Lower leg skin (tissue), 4 donors: ENCODE results near the gene AKT1S1. TPM values are rescaled to one million over a fixed set of nuclear protein-coding genes. Genes with fewer than 3 reads are reported as not detected.
"Not testable (repeated sequence)": the region's sequence is repeated elsewhere in the genome, so short reads cannot be mapped to it uniquely, and the experiment has no call there.

Source experiments
- DNase-seq, 2 donors: peaks; one replicate each; pipeline ENCODE4 v3.0.0-alpha.2; 2019; ENCODE audit warnings: low spot score in 2 of 2
- H3K4me3 ChIP-seq: fragments of 200-600 bp; sonication (generic); 2 replicates; pipeline ENCODE4 v1.5.1; 2017; ENCODE audit warnings: mild to moderate bottlenecking, low read depth; ENCODE audit not compliant: poor library complexity, severe bottlenecking
- CTCF ChIP-seq, 3 donors: fragments of 450-650 bp; IDR thresholded peaks; one replicate each; pipeline ENCODE4 v1.5.1; 2016; ENCODE audit warnings: antibody characterized with exemption in 3 of 3, mild to moderate bottlenecking in 3 of 3, moderate library complexity in 2 of 3
- POLR2A ChIP-seq, 2 donors: fragments of 450-650 bp; IDR thresholded peaks; one replicate each; pipeline ENCODE4 v1.6.1; 2016 to 2017; ENCODE audit warnings: antibody characterized with exemption in 2 of 2, mild to moderate bottlenecking in 1 of 2, moderate library complexity in 1 of 2
- WGBS, 2 donors: methylation state at CpG; one replicate each; pipeline ENCODE4 v1.1.5; 2018; 5-methylcytosine and 5-hydroxymethylcytosine counted together
- intact Hi-C: fragments of 100-400 bp; cut with DNase I; formaldehyde crosslinking; loops from one replicate; pipeline ENCODE4 v1.15.0; 2023; ENCODE audit warnings: low total_unique reads
- microRNA-seq, 2 donors: library from miRNA; unstranded; fragments of <30 nt; microRNA quantifications; one replicate each; pipeline ENCODE4, GENCODE V29; 2016; ENCODE audit warnings: borderline replicate concordance in 2 of 2, borderline number of aligned reads in 1 of 2
- total RNA-seq, 4 donors: library from RNA; depleted of rRNA; stranded (reverse); fragments of >200 nt; gene quantifications; one replicate each; pipeline ENCODE4 v1.1.0, GENCODE V29; 2016

Gene AKT1S1
- total RNA-seq, 4 donors from 2014 or later, result 15.3 to 28.9 (median 23.8) TPM

GRCh38 chr19:49829200-49829599 is 48.0 kb downstream of the AKT1S1 start:
- WGBS, 2 donors, result 88 to 93% methylated on average over 7 to 8 of the region's 8 CpGs
- TF ChIP-seq POLR2A (IDR thresholded peaks at IDR 0.05) (no peak), CTCF (IDR thresholded peaks at IDR 0.05) (no peak)
- no peak for DNase-seq
- intact Hi-C loops, result no loop called here
- H3K4me3 ChIP-seq, result no peak overlapping the region

- WGBS, 2 donors, result 91% methylated on average over 14 of the region's 14 CpGs
- no peak for DNase-seq
- intact Hi-C loops, result no loop called here
- no peak for TF ChIP-seq POLR2A (IDR thresholded peaks at IDR 0.05)
- no peak for TF ChIP-seq CTCF (IDR thresholded peaks at IDR 0.05)
- no peak overlapping the region for H3K4me3 ChIP-seq
Measured at GRCh38 chr19:49827034-49827433, 50.1 kb downstream of the AKT1S1 start.

- DNase-seq, result no peak
- TF ChIP-seq CTCF (IDR thresholded peaks at IDR 0.05) (no peak), POLR2A (IDR thresholded peaks at IDR 0.05) (no peak)
- 87 to 90% methylated on average over 6 of the region's 6 CpGs for WGBS, 2 donors
- no peak overlapping the region for H3K4me3 ChIP-seq
- intact Hi-C loops, result no loop called here
Measured at GRCh38 chr19:49824662-49825061, 52.5 kb downstream of the AKT1S1 start.

GRCh38 chr19:49823472-49823871 is 53.7 kb downstream of the AKT1S1 start:
- no peak overlapping the region for H3K4me3 ChIP-seq
- 92 to 96% methylated on average over 12 of the region's 12 CpGs for WGBS, 2 donors
- TF ChIP-seq CTCF (IDR thresholded peaks at IDR 0.05) (no peak), POLR2A (IDR thresholded peaks at IDR 0.05) (no peak)
- DNase-seq, result no peak
- intact Hi-C loops, result no loop called here

- TF ChIP-seq CTCF (IDR thresholded peaks at IDR 0.05) (no peak), POLR2A (IDR thresholded peaks at IDR 0.05) (no peak)
- 81 to 84% methylated on average over 10 of the region's 10 CpGs for WGBS, 2 donors
- DNase-seq, result no peak
- H3K4me3 ChIP-seq, result no peak overlapping the region
- intact Hi-C loops, result no loop called here
Measured at GRCh38 chr19:49820125-49820524, 57.0 kb downstream of the AKT1S1 start.

GRCh38 chr19:49819452-49820115 is 57.6 kb downstream of the AKT1S1 start:
- H3K4me3 ChIP-seq, intact Hi-C loops, DNase-seq: not testable (repeated sequence)
- WGBS, 2 donors, result 80 to 82% methylated on average over 7 of the region's 7 CpGs

Small RNA genes within 50 kb of the gene (microRNA-seq; reads per million reads assigned to microRNA genes)
- gene MIR4749 (0 to 0.68 reads per million in 2 donors), gene MIR4750 (0 to 0.68 reads per million in 2 donors), gene MIR6800 (0 reads per million in 2 donors)

Other genes starting within 250 kb of the AKT1S1 start
- gene RRAS, start 237.2 kb downstream of the AKT1S1 start, total RNA-seq, result 10 to 100 TPM; 14.0 to 20.2 (median 18.8) TPM
- gene SCAF1, start 235.1 kb downstream of the AKT1S1 start, total RNA-seq, result 10 to 100 TPM; 28.6 to 54.3 (median 33.7) TPM
- 100 to 1,000 TPM in 1 of 4 donors, 10 to 100 TPM in 3; 38.7 to 102 (median 74.9) TPM for gene IRF3, start 211.5 kb downstream of the AKT1S1 start, total RNA-seq
- 1 to 10 TPM; 6.1 to 9.2 (median 6.6) TPM for gene BCL2L12, start 211.4 kb downstream of the AKT1S1 start, total RNA-seq
- gene PRMT1, start 200.1 kb downstream of the AKT1S1 start, total RNA-seq, result 100 to 1,000 TPM; 102 to 117 (median 108) TPM
- 1 to 10 TPM in 3 of 4 donors, under 1 TPM in 1; 0.49 to 3.7 (median 3.5) TPM for gene ADM5, start 187.8 kb downstream of the AKT1S1 start, total RNA-seq
- gene CPT1C, start 186.2 kb downstream of the AKT1S1 start, total RNA-seq, result 1 to 10 TPM in 3 of 4 donors, under 1 TPM in 1; 0.97 to 3.3 (median 1.8) TPM
- 1 to 10 TPM in 1 of 4 donors, under 1 TPM in 1, not detected in 2; 0.49 to 4.0 TPM for gene TSKS, start 114.0 kb downstream of the AKT1S1 start, total RNA-seq
- gene AP2A1, start 110.4 kb downstream of the AKT1S1 start, total RNA-seq, result 100 to 1,000 TPM; 112 to 123 (median 116) TPM
- 10 to 100 TPM in 3 of 4 donors, 1 to 10 TPM in 1; 9.1 to 21.5 (median 15.6) TPM for gene FUZ, start 64.1 kb downstream of the AKT1S1 start, total RNA-seq
- gene MED25, start 59.1 kb downstream of the AKT1S1 start, total RNA-seq, result 10 to 100 TPM; 28.9 to 43.7 (median 30.8) TPM
- 100 to 1,000 TPM in 2 of 4 donors, 10 to 100 TPM in 2; 62.4 to 122 (median 92.5) TPM for gene PTOV1, start 26.2 kb downstream of the AKT1S1 start, total RNA-seq
- 10 to 100 TPM; 29.3 to 49.7 (median 35.1) TPM for gene PNKP, start 9.8 kb downstream of the AKT1S1 start, total RNA-seq
- 10 to 100 TPM; 56.4 to 93.4 (median 59.8) TPM for gene TBC1D17, start 347 bp upstream of the AKT1S1 start, total RNA-seq
- under 1 TPM in 1 of 4 donors, not detected in 3; 0.42 TPM for gene IL4I1, start 19.5 kb upstream of the AKT1S1 start, total RNA-seq
- gene ATF5, start 51.9 kb upstream of the AKT1S1 start, total RNA-seq, result 1 to 10 TPM; 5.0 to 10.0 (median 6.8) TPM
- gene NUP62, start 52.1 kb upstream of the AKT1S1 start, total RNA-seq, result 10 to 100 TPM; 36.4 to 45.5 (median 41.1) TPM
- under 1 TPM in 2 of 4 donors, not detected in 2; 0.13 to 0.63 TPM for gene SIGLEC11, start 83.8 kb upstream of the AKT1S1 start, total RNA-seq
- 10 to 100 TPM; 16.6 to 56.4 (median 29.7) TPM for gene VRK3, start 148.0 kb upstream of the AKT1S1 start, total RNA-seq
- 10 to 100 TPM in 3 of 4 donors, 1 to 10 TPM in 1; 6.7 to 16.7 (median 10.5) TPM for gene ZNF473, start 148.7 kb upstream of the AKT1S1 start, total RNA-seq